HepG2 (cell line): ENCODE data around the gene XPR1. TPM values are rescaled to one million over a fixed set of nuclear protein-coding genes. Genes with fewer than 3 reads are reported as not detected.

ENCODE experiments used
- ATAC-seq: fragments of 200-7000 bp; cut with Tn5 transposase; 3 replicates; pipeline ENCODE4 v1.9.1; 2020; ENCODE audit warnings: mild to moderate bottlenecking, moderate library complexity
- BruUV-seq: library from RNA; stranded (reverse); fragments of 400-500 nt; replicated peaks from 2 replicates; lab custom pipeline; 2021; lab: Mats Ljungman, UMichigan
- CTCF ChIA-PET: fragments of 300-600 bp; formaldehyde crosslinking; extraction: SDS; loops from one replicate; lab custom pipeline; 2021; ENCODE audit warnings: low total read pairs, inconsistent platforms, low intra/inter-chr PET ratio; lab: Yijun Ruan, JAX
- POLR2A ChIA-PET: fragments of 350-600 bp; sonication (Branson Sonifier 250); formaldehyde crosslinking; loops from one replicate; lab custom pipeline; 2020; ENCODE audit warnings: antibody characterized with exemption, inconsistent platforms; lab: Yijun Ruan, JAX
- DNase-seq: peaks from one replicate; pipeline ENCODE4 v3.0.0-alpha.2; 2015; ENCODE audit warnings: low spot score
- FAIRE-seq: peaks from 3 replicates; lab custom pipeline; 2011; peaks lifted over from hg19 to GRCh38; lab: Jason Lieb, UNC
- H2AFZ ChIP-seq: one replicate; pipeline ENCODE4 v1.6.1; 2011; ENCODE audit warnings: low read length, inconsistent platforms
- H3K27ac ChIP-seq: fragments of 300-600 bp; 3 replicates; pipeline ENCODE4 v1.8.0; 2011; ENCODE audit warnings: mixed run types, mild to moderate bottlenecking, mixed read lengths, low read length, inconsistent platforms; ENCODE audit not compliant: insufficient read depth; ENCODE audit errors: extremely low read length
- H3K27me3 ChIP-seq, 2 experiments: fragments of 200-600 bp in 1 of 2; 2 replicates in 1 of 2; 3 replicates in 1 of 2; pipeline versions ENCODE4 v1.6.0 to v1.8.0; 2011; ENCODE audit warnings: low read length in 2 of 2, mild to moderate bottlenecking in 2 of 2, moderate library complexity in 2 of 2, inconsistent platforms in 1 of 2; ENCODE audit not compliant: insufficient read depth in 2 of 2, control insufficient read depth in 1 of 2
- H3K36me3 ChIP-seq, 2 experiments: fragments of 200-600 bp in 1 of 2; replicated peaks in 1 of 2; 2 replicates in 1 of 2; 3 replicates in 1 of 2; pipeline versions ENCODE4 v1.5.1 to v1.8.0; 2011; ENCODE audit warnings: low read length in 2 of 2, inconsistent platforms in 1 of 2; ENCODE audit not compliant: insufficient read depth in 2 of 2, control insufficient read depth in 1 of 2
- H3K4me1 ChIP-seq: 2 replicates; pipeline ENCODE4 v1.5.1; 2012; ENCODE audit warnings: low read length, inconsistent platforms; ENCODE audit not compliant: insufficient read depth
- H3K4me2 ChIP-seq: 2 replicates; pipeline ENCODE4 v1.6.0; 2011; ENCODE audit warnings: low read depth, low read length, inconsistent platforms
- H3K4me3 ChIP-seq, 3 experiments: fragments of 200-600 bp in 1 of 3; sonication (generic), shearing (Covaris generic) in 1 of 3; replicated peaks in 1 of 3; 2 replicates each; pipeline ENCODE4 v1.5.1; 2011 to 2016; ENCODE audit warnings: low read length in 3 of 3, inconsistent platforms in 2 of 3, low read depth in 2 of 3, mild to moderate bottlenecking in 2 of 3, control low read depth in 1 of 3, mixed read lengths in 1 of 3; ENCODE audit not compliant: insufficient read depth in 1 of 3
- H3K79me2 ChIP-seq: one replicate; pipeline ENCODE4 v1.6.1; 2011; ENCODE audit warnings: low read length, inconsistent platforms; ENCODE audit not compliant: insufficient read depth
- H3K9ac ChIP-seq: 2 replicates; pipeline ENCODE4 v1.6.0; 2011; ENCODE audit warnings: mild to moderate bottlenecking, low read depth, low read length, inconsistent platforms; ENCODE audit not compliant: insufficient read depth
- H3K9me3 ChIP-seq: 2 replicates; pipeline ENCODE4 v1.5.1; 2012; ENCODE audit warnings: mild to moderate bottlenecking, low read length
- H4K20me1 ChIP-seq: 2 replicates; pipeline ENCODE4 v1.6.0; 2011; ENCODE audit warnings: inconsistent platforms, mild to moderate bottlenecking, low read length, moderate library complexity; ENCODE audit not compliant: insufficient read depth
- ETV5 ChIP-seq: IDR thresholded peaks from 2 replicates; pipeline ENCODE4 v1.6.1; 2018; ENCODE audit warnings: missing biosample characterization, missing genetic modification reagents, inconsistent platforms, borderline replicate concordance
- HOXA3 ChIP-seq: sonication (generic); formaldehyde crosslinking; IDR thresholded peaks from 2 replicates; pipeline ENCODE4 v1.5.0; 2020; ENCODE audit warnings: missing genetic modification reagents
- RAD21 ChIP-seq: fragments of 450-650 bp; formaldehyde crosslinking; IDR thresholded peaks from 2 replicates; pipeline ENCODE4 v1.5.0; 2020; ENCODE audit warnings: mild to moderate bottlenecking
- THAP11 ChIP-seq: IDR thresholded peaks from 2 replicates; pipeline ENCODE4 v1.6.1; 2016; ENCODE audit warnings: missing biosample characterization, missing genetic modification reagents
- XRCC5 ChIP-seq: fragments of 200-400 bp; formaldehyde crosslinking; optimal IDR thresholded peaks from 2 replicates; pipeline ENCODE3; 2017; ENCODE audit warnings: mild to moderate bottlenecking, low read length
- YEATS2 ChIP-seq: sonication (generic); formaldehyde crosslinking; IDR thresholded peaks from 2 replicates; pipeline ENCODE4 v1.4.0; 2020; ENCODE audit warnings: missing genetic modification reagents, borderline replicate concordance
- ZFP62 ChIP-seq: sonication (generic); formaldehyde crosslinking; IDR thresholded peaks from 2 replicates; pipeline ENCODE4 v1.4.0; 2020; ENCODE audit warnings: missing genetic modification reagents
- ZNF672 ChIP-seq: sonication (generic); formaldehyde crosslinking; IDR thresholded peaks from 2 replicates; pipeline ENCODE4 v1.8.1; 2022; ENCODE audit warnings: missing genetic modification reagents
- ZNF782 ChIP-seq: sonication (generic); formaldehyde crosslinking; IDR thresholded peaks from 2 replicates; pipeline ENCODE4 v1.4.0; 2020; ENCODE audit warnings: missing genetic modification reagents, mild to moderate bottlenecking, borderline replicate concordance
- ZNF839 ChIP-seq: sonication (generic); formaldehyde crosslinking; IDR thresholded peaks from 2 replicates; pipeline ENCODE4 v1.4.0; 2020; ENCODE audit warnings: missing genetic modification reagents, mild to moderate bottlenecking, borderline replicate concordance
- WGBS: methylation state at CpG from one replicate; pipeline ENCODE4 v1.1.6; 2017; ENCODE audit warnings: low lambda C conversion rate; 5-methylcytosine and 5-hydroxymethylcytosine counted together
- in situ Hi-C: cut with HindIII; loops from 2 replicates; pipeline ENCODE4 v1.10.0; 2017; ENCODE audit warnings: low pct_unique_long_range_greater_than_20kb; ENCODE audit not compliant: extremely low pct_ligation_motif_present
- intact Hi-C: fragments of 100-400 bp; cut with micrococcal nuclease; formaldehyde crosslinking; loops from one replicate; pipeline ENCODE4 v1.10.0; 2022; ENCODE audit not compliant: unreplicated experiment
- polyA plus RNA-seq, 8 experiments: library from polyadenylated mRNA; depleted of rRNA in 3 of 8; stranded (reverse) in 7 of 8; unstranded in 1 of 8; fragments of >200 nt; fragmentation: Illumina TruSeq in 4 of 8; extraction: Trizol in 4 of 8; gene quantifications; 2 replicates each; pipeline versions ENCODE4 v1.2.1 to v1.2.3, GENCODE V29; 2011 to 2016; ENCODE audit warnings: low read depth in 4 of 8, missing spikeins in 1 of 8, mixed read lengths in 1 of 8; ENCODE audit not compliant: insufficient read depth in 1 of 8
- total RNA-seq, 5 experiments: library from RNA; depleted of rRNA; stranded (reverse); fragments of >200 nt; fragmentation: Illumina TruSeq; extraction: Trizol; gene quantifications; 2 replicates each; pipeline ENCODE4 v1.2.3, GENCODE V29; 2016; ENCODE audit warnings: low read depth in 1 of 5
- TF ChIP-seq, protein P1 (sequence below): IDR thresholded peaks from 2 replicates; pipeline ENCODE4 v1.4.0; 2020; ENCODE audit warnings: mild to moderate bottlenecking, missing genetic modification reagents
- TF ChIP-seq, protein P2 (sequence below): sonication (generic); formaldehyde crosslinking; IDR thresholded peaks from 2 replicates; pipeline ENCODE4 v1.8.1; 2023; ENCODE audit warnings: missing genetic modification reagents, mild to moderate bottlenecking, borderline replicate concordance
- TF ChIP-seq, protein P3 (sequence below): sonication (generic); formaldehyde crosslinking; IDR thresholded peaks from 2 replicates; pipeline ENCODE4 v1.4.0; 2020; ENCODE audit warnings: low read depth, mild to moderate bottlenecking, missing genetic modification reagents

XPR1 gene
- total and polyA plus RNA-seq, 2 of the 13 experiments (the other 11 are each of a cell fraction or from before 2014, with no cell fraction given) = 22.3 to 23.6 TPM

DNA sequence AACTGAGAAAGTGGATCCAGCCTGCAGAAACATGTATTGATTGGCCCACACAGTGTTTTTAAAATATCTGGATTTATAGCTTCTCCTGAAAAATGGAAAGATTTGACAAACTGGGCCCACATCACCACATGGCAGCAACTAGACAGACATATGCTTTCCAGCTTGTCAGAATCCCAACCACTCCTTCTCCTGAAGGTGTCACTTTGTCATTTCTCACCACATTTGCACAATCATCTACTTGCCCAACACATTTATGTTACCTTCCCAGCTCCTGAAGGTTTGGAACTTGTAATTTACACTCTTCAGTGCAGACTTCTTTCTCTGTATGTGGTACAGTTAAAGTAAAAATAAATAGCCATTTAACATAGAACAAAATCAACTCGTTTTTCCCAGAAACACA, 154.8 kb downstream of the XPR1 start (continued):
- TF ChIP-seq, protein P1, sequence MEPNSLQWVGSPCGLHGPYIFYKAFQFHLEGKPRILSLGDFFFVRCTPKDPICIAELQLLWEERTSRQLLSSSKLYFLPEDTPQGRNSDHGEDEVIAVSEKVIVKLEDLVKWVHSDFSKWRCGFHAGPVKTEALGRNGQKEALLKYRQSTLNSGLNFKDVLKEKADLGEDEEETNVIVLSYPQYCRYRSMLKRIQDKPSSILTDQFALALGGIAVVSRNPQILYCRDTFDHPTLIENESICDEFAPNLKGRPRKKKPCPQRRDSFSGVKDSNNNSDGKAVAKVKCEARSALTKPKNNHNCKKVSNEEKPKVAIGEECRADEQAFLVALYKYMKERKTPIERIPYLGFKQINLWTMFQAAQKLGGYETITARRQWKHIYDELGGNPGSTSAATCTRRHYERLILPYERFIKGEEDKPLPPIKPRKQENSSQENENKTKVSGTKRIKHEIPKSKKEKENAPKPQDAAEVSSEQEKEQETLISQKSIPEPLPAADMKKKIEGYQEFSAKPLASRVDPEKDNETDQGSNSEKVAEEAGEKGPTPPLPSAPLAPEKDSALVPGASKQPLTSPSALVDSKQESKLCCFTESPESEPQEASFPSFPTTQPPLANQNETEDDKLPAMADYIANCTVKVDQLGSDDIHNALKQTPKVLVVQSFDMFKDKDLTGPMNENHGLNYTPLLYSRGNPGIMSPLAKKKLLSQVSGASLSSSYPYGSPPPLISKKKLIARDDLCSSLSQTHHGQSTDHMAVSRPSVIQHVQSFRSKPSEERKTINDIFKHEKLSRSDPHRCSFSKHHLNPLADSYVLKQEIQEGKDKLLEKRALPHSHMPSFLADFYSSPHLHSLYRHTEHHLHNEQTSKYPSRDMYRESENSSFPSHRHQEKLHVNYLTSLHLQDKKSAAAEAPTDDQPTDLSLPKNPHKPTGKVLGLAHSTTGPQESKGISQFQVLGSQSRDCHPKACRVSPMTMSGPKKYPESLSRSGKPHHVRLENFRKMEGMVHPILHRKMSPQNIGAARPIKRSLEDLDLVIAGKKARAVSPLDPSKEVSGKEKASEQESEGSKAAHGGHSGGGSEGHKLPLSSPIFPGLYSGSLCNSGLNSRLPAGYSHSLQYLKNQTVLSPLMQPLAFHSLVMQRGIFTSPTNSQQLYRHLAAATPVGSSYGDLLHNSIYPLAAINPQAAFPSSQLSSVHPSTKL (CRISPR knock-in tag) = no peak
- TF ChIP-seq, protein P2, sequence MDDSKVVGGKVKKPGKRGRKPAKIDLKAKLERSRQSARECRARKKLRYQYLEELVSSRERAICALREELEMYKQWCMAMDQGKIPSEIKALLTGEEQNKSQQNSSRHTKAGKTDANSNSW = no peak

GRCh38 chr1:180787628-180788307, 155.9 kb downstream of the XPR1 start:
- no peak overlapping the region for H3K4me2 ChIP-seq
- DNase-seq (no peak), FAIRE-seq (no peak), ATAC-seq (no peak)
- POLR2A ChIA-PET = no interaction called here
- H3K27ac ChIP-seq = no peak overlapping the region
- no peaks in the 10 kb centered on the region for H4K20me1 ChIP-seq
- WGBS = 97% methylated on average over 5 of the region's 5 CpGs
- H3K4me1 ChIP-seq = peaks cover 10% of the 10 kb centered on the region
- no peak overlapping the region for H2AFZ ChIP-seq
- no peak overlapping the region for H3K4me3 ChIP-seq
- in situ Hi-C loops = no loop called here
- no peaks in the 10 kb centered on the region for H3K9me3 ChIP-seq
- H3K36me3 ChIP-seq = no peaks in the 10 kb centered on the region
- intact Hi-C loops = no loop called here
- H3K79me2 ChIP-seq = no peaks in the 10 kb centered on the region
- CTCF ChIA-PET = no interaction called here
- H3K9ac ChIP-seq = no peak overlapping the region
- no peaks in the 10 kb centered on the region for H3K27me3 ChIP-seq
- BruUV-seq = no TSS peak
- no peak for TF ChIP-seq ZNF782 (CRISPR knock-in tag)
- TF ChIP-seq XRCC5 = no peak
- no peak for TF ChIP-seq RAD21
- no peak for TF ChIP-seq ZNF672 (CRISPR knock-in tag)
- TF ChIP-seq, protein P3, sequence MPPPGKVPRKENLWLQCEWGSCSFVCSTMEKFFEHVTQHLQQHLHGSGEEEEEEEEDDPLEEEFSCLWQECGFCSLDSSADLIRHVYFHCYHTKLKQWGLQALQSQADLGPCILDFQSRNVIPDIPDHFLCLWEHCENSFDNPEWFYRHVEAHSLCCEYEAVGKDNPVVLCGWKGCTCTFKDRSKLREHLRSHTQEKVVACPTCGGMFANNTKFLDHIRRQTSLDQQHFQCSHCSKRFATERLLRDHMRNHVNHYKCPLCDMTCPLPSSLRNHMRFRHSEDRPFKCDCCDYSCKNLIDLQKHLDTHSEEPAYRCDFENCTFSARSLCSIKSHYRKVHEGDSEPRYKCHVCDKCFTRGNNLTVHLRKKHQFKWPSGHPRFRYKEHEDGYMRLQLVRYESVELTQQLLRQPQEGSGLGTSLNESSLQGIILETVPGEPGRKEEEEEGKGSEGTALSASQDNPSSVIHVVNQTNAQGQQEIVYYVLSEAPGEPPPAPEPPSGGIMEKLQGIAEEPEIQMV = no peak
- TF ChIP-seq THAP11 (CRISPR knock-in tag) = no peak
- TF ChIP-seq ZNF839 = no peak
- no peak for TF ChIP-seq YEATS2 (CRISPR knock-in tag)
- TF ChIP-seq ETV5 = no peak
- no peak for TF ChIP-seq HOXA3 (CRISPR knock-in tag)
- TF ChIP-seq ZFP62 (CRISPR knock-in tag) = no peak
